Stimulated activated CD8-positive, alpha-beta memory T cell treated with anti-CD3 and anti-CD28 coated beads, Interleukin-4, amount 100 ng/mL, for 24 hours (primary cell): Measurements from ENCODE around the gene NUPR2.
"Not testable (repeated sequence)": the region's sequence is repeated elsewhere in the genome, so short reads cannot be mapped to it uniquely, and the experiment has no call there.

ENCODE experiments used
- DNase-seq: peaks from one replicate; pipeline ENCODE4 v3.0.0-alpha.2; 2020; ENCODE audit warnings: low read depth

The NUPR2 gene

GRCh38 chr7:56086761-56087160 is 29.5 kb downstream of the NUPR2 start:
- DNase-seq = no peak

DNA sequence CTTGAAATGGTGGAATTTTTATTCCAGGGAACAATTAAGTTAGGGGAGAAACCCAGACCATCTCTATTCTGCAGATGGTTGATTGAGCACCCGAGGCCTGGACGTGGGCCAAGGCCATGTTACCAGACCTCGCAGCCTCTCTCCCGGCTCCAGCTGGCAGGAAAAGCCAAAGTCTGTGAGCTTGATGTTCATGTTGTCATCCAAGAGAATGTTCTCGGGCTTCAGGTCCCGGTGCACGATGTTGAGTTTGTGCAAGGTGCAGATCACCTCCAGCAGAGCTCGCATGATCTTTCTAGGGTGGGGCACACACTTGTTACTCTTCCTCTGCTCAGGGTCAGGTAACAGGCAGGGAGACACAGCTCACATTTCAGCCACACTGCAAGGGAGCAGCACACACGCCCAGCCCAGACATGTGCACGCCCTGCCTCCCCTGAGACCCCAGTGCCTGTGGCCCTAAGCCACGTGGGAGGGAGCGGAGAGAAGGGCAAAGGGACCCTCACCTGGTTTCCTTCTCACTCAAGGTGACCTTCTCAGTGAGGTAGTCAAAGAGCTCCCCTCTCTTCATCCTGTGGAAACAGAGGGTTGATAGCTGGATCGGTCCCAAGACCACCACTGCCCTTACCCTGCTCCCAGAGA is 32.9 kb downstream of the NUPR2 start:
- no peak for DNase-seq

GRCh38 chr7:56081626-56082340 is 34.4 kb downstream of the NUPR2 start:
- DNase-seq = no peak

DNA sequence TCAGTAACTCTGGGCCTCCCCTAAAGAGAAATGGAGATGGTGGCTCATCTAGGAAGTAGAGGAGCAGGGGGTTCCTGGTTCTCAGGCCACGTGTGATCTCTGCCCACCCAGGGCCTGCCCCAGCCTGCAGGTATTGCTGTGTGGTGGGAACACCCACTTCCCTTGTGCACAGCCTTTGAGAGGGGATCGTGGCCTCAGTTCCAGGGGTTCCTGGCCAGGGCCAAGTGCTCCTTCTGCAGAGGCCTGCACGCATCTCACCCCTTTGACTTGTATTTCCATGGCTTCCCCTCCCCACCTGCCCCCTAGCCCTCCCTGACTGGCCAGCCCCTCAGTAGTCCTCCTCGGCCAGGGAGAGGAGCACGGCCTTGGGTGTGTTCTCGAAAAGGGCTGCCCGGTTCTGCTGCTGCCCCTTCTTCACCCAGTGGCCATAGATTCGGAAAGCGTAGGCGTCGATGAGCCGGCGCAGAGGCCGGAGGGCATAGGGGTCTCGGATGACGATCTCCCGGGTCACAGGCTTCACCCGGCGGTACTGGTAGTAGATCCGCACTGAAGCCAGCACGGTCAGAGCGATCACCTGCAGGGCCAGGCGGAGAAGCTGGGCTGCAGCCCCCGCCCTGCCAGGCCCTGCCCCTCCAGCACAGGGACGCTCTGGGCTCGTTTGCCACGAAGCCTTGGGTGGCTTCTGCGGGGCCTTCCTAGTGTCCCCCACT is 35.3 kb downstream of the NUPR2 start:
- not testable (repeated sequence) for DNase-seq

GRCh38 chr7:56079450-56080185 is 36.6 kb downstream of the NUPR2 start:
- no peak for DNase-seq

DNA sequence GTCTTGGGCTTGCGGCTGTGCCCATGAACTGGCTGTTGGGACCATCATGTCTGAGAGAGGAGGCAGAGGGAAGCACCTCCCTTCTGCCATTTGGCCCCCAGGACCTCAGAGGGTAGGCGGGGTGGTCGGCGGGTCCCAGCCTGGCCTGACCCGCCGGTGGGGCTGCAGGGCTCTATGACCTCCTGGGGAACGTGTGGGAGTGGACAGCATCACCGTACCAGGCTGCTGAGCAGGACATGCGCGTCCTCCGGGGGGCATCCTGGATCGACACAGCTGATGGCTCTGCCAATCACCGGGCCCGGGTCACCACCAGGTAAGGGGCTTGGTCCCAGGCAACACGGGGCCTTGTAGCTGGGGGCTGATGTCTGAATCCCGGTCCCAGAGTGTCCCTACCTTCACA is 38.0 kb downstream of the NUPR2 start:
- no peak for DNase-seq

DNA sequence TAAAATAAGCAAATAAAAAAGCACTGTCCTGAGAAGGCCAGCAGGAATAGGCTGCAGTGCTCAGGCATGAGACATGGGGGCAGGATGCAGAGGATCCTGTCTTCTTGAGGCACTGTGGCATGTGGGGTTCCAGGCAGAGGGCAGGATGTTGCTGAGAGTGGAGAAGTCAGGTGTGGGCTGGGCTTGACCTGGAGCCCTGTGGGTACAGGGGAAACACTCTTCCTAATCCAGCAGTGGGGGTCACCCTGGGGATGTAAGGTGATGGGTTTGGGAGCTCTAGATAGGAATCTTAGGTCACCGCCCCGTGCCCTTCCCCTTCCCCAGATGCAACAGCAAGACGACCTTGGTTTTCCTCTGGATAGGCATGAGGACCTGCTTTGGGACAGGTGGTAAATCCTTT is 38.5 kb downstream of the NUPR2 start:
- DNase-seq = no peak

DNA sequence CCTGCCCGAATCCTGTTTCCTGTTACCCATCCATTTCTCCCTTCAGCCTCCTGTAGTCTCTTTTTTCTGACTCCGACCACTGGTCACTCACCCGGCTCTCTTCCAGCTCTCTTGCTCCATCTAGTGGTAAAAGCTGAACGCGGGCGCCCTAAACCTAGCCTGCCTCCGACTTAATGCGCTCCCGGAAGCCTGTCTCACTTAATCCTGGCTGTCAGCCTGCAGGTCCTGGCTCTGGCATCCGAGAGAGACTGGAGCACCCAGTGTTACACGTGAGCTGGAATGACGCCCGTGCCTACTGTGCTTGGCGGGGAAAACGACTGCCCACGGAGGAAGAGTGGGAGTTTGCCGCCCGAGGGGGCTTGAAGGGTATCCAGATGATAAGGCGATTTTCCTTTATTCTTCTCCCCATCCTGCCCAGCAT is 41.8 kb downstream of the NUPR2 start:
- peak; percentile 33 for DNase-seq

DNA sequence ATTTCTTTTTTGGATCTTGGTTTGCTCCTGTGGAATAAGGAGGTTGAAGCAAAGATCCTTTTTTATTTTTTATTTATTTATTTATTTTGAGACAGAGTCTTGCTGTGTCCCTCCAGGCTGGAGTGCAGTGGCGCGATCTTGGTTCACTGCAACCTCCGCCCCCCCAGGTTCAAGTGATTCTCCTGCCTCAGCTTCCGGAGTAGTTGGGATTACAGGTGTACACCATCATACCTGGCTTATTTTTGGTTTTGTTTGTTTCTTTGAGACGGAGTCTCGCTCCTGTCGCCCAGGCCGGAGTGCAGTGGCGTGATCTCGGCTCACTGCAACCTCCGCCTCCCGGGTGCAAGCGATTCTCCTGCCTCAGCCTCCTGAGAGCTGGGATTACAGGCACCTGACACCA is 49.8 kb downstream of the NUPR2 start:
- not testable (repeated sequence) for DNase-seq
